SH-SY5Y (cell line): ENCODE results near the gene COMMD10.

Experiments
- GATA2 ChIP-seq: IDR thresholded peaks from 2 replicates; pipeline ENCODE4 v1.6.1; 2011; ENCODE audit warnings: mild to moderate bottlenecking, low read depth, low read length
- GATA3 ChIP-seq: IDR thresholded peaks from 2 replicates; pipeline ENCODE4 v1.6.1; 2011; ENCODE audit warnings: low read depth, mild to moderate bottlenecking, low read length, moderate library complexity

COMMD10 gene

DNA sequence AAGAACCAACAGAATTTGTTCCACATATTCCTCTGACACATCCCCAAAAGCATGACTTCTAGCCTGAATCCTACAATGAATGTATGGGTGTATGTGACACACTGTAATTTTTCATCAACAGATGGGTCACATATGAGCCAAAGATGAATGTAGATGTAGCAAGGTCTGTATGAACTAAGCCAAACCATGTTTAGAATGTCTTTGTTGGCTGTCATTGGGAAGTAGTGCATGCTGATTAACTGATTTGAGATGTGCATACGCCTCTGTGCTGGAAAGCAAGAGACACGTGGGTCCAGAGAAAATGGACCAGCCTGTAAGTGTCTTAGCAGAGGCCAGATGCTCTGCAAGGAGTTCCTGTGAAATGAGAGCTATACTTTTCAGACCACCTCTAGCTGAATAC is 222.0 kb downstream of the COMMD10 start:
- TF ChIP-seq GATA3, result no peak
- TF ChIP-seq GATA2, result no peak

GRCh38 chr5:116308391-116308790 is 223.6 kb downstream of the COMMD10 start:
- no peak for TF ChIP-seq GATA2
- no peak for TF ChIP-seq GATA3

DNA sequence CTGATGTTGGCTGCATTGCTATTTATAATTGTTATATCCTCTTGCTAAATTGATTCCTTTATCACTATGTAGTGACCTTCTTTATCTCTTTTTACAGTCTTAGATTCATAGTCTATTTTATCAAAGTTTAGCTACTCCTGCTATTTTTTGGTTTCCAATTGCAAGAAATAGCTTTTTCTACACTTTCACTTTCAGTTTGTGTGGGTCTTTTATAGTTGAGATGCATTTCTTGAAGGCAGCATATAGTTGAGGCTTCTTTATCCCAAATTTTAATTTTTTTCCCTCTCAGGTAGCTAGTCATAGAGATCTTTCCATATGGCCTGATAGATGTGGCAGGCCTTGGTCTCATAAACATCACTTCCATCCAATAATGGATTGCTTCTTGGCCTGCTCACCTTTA is 228.5 kb downstream of the COMMD10 start:
- TF ChIP-seq GATA3 (no peak), GATA2 (no peak)

DNA sequence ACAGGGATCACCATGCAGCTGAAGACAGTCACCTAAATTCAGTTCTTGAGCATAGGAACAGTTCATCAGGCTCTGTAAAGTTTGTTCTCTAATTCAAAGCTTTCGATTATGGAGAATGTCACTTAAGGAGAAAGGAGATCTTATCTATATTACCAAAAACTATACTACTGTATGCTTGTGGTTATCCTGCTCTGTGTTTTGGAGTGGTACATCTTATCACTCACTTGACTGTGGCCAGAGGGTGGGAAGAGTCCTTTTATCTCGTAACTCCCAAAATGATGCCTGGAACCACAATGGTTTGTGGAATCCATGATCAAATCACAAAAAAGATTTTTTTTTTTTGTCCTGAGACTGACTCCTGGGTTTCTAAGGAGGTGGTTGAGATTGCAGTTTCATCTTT is 230.7 kb downstream of the COMMD10 start:
- TF ChIP-seq GATA3 (no peak), GATA2 (no peak)

- TF ChIP-seq GATA2 (no peak), GATA3 (no peak)
Observed at GRCh38 chr5:116318091-116318854, 233.4 kb downstream of the COMMD10 start.

DNA sequence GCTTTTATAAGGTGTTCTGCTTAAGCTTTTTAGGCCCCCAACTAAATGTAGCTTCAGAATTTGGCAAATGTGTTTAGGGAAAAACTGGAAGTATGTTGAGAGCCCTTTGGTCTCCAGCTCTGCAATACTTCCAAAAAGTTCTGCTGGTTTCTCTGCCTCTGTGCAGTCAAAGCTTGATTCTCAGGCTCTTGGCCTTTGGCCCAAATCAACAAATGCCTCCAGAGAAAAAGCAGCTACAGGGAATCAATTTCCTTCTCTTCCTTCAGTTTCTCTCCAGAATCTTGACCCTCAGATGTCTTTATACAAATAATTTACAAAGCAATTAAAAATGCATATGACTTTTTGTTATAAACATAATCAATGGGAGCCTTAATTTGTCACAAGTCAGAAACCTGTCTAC is 235.7 kb downstream of the COMMD10 start:
- TF ChIP-seq GATA3 (no peak), GATA2 (no peak)

DNA sequence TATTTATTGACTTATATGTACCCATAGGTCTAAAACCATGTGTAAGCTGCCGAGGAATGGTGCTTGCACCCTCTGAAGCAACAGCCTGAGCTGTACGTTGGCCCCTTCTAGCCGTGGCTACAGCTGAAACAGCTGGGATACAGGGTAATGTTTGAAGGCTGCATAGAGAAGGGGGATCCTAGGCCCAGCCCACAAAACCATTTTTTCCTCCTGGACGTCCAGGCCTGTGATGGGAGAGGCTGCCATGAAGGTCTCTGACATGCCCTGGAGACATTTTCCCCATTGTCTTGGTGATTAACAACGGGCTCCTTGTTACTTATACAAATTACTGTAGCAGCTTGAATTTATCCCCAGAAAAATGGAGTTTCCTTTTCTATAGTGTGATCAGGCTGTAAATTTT is 244.7 kb downstream of the COMMD10 start:
- no peak for TF ChIP-seq GATA2
- TF ChIP-seq GATA3, result no peak

GRCh38 chr5:116340799-116341198 is 256.0 kb downstream of the COMMD10 start:
- TF ChIP-seq GATA2 (no peak), GATA3 (no peak)
